Erythroblast (primary cell): ENCODE data around the gene IQCH.

Experiments
- GATA1 ChIP-seq: IDR thresholded peaks from 2 replicates; pipeline ENCODE4 v1.6.1; 2011; ENCODE audit warnings: low read depth, mild to moderate bottlenecking, control low read depth, low read length, moderate library complexity
- POLR2A ChIP-seq: IDR thresholded peaks from 2 replicates; pipeline ENCODE4 v1.6.1; 2011; ENCODE audit warnings: mild to moderate bottlenecking, low read length

DNA sequence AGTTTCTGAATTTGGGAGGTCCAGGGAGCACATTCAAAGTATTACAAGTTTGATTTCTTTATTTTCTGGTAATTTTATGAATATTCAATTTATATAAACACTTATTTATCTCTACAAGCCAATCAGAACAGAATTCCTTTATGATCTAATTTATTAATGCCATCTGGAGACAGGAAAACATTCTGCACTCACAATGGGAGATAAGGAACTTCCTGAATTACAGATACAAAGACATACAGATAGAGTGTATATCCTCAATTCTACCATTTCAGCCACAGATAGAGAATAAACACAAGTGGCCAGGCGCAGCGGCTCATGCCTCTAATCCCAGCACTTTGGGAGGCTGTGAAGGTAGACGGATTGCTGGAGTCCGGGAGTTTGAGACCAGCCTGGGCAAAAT lies 86.0 kb downstream of the IQCH start:
- TF ChIP-seq POLR2A: no peak
- TF ChIP-seq GATA1: no peak
